ENCODE measurements around the gene TNFSF4.
"Not testable (repeated sequence)": the region's sequence is repeated elsewhere in the genome, so short reads cannot be mapped to it uniquely, and the experiment has no call there.

DNA sequence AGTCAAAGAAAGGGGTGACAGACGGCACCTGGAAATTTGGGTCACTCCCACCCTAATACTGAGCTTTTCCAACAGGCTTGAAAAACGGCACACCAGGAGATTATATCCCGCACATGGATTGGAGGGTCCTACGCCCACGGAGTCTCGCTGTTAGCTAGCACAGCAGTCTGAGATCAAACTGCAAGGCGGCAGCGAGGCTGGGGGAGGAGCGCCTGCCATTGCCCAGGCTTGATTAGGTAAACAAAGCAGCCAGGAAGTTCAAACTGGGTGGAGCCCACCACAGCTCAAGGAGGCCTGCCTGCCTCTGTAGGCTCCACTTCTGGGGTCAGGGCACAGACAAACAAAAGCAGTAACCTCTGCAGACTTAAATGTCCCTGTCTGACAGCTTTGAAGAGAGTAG lies 53.2 kb downstream of the TNFSF4 start:
- TF ChIP-seq, protein P1, sequence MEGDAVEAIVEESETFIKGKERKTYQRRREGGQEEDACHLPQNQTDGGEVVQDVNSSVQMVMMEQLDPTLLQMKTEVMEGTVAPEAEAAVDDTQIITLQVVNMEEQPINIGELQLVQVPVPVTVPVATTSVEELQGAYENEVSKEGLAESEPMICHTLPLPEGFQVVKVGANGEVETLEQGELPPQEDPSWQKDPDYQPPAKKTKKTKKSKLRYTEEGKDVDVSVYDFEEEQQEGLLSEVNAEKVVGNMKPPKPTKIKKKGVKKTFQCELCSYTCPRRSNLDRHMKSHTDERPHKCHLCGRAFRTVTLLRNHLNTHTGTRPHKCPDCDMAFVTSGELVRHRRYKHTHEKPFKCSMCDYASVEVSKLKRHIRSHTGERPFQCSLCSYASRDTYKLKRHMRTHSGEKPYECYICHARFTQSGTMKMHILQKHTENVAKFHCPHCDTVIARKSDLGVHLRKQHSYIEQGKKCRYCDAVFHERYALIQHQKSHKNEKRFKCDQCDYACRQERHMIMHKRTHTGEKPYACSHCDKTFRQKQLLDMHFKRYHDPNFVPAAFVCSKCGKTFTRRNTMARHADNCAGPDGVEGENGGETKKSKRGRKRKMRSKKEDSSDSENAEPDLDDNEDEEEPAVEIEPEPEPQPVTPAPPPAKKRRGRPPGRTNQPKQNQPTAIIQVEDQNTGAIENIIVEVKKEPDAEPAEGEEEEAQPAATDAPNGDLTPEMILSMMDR (IDR thresholded peaks at IDR 0.05) = not testable (repeated sequence)
- not testable (repeated sequence) for TF ChIP-seq POLR2A, POLR2AphosphoS5 (IDR thresholded peaks at IDR 0.05)
